GM19455 (cell line): ENCODE measurements around the gene KCNH1.
"Not testable (repeated sequence)": the region's sequence is repeated elsewhere in the genome, so short reads cannot be mapped to it uniquely, and the experiment has no call there.

Experiments used
- ATAC-seq: cut with Tn5 transposase; IDR thresholded peaks from one replicate; pipeline ENCODE4 v1.9.1; 2021; ENCODE audit not compliant: unreplicated experiment

The KCNH1 gene

DNA sequence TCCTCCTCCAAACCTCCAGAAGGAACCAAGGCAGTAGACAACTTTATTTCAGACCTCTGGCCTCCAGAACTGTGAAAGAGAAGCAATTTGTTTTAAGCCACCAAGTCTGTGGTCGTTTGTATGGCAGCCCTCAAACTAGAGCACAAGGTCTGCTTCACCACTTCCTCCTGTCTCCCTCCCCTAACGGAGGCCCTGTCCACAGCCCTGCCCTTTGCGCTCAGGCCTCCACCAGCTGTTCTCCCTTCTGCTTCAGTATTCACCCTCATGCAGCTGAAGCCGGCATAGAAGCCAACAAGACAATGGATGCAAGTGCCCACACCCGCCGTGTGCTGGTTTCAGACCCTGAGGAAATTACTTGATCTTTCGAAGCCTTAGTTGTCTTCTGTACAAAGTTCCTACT, 441.2 kb downstream of the KCNH1 start:
- no peak for ATAC-seq

- no peak for ATAC-seq
These were observed 442.8 kb downstream of the KCNH1 start for GRCh38 chr1:210691039-210691610.

- ATAC-seq, result no peak
These were observed 443.7 kb downstream of the KCNH1 start for GRCh38 chr1:210690236-210690635.

DNA sequence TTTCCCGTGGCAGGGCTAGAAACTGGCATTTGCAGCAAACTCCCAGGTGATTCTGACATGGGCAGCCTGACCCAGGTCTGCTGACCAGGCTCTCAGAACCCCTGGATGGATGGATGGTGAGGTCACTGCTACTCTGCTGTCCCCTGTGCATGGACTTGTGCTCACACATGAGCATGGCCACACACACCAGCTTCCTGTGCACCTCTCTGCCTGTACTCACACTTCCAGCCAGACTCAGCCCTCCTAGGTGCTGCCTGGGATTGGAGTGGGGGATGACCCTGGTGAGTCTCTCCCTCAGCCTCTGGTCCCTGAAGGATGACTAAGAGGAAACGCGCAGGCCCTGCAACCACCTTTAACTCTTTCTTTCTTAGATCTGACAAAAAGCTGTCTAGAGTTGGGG, 444.1 kb downstream of the KCNH1 start:
- ATAC-seq, result no peak

DNA sequence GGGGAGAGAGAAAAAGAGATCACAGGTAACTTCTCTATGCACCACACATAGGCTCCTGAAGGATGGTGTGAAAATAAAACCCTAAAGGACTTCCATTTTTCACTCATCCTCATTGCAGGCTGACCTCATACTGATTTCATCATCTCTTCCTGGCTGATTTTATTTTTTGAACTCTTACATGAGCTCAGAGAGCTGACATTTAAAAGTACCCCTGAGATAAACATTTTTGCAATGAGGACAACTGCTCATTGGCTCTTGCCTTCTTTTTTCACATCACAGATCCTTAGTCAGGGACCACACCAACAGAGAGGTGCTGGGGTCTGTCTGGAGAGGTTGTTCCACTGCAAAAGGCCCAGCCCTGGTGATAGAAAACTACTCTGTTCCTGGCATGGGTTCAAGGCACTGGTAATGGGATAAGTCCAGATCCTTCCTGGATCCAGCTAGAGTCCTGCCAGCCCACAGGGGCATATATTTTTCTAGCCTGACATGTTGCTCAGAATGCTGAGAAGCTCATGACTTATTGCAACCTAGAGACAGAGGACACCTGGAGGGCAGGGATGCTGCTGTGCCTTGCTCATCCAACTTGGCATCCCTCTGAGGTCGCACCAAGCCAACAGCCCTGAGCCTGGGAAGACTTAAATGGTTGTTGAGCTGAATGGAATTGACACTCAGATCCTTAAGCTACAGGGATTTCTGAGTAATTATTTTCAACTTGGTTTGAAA, 445.3 kb downstream of the KCNH1 start:
- ATAC-seq, result no peak

DNA sequence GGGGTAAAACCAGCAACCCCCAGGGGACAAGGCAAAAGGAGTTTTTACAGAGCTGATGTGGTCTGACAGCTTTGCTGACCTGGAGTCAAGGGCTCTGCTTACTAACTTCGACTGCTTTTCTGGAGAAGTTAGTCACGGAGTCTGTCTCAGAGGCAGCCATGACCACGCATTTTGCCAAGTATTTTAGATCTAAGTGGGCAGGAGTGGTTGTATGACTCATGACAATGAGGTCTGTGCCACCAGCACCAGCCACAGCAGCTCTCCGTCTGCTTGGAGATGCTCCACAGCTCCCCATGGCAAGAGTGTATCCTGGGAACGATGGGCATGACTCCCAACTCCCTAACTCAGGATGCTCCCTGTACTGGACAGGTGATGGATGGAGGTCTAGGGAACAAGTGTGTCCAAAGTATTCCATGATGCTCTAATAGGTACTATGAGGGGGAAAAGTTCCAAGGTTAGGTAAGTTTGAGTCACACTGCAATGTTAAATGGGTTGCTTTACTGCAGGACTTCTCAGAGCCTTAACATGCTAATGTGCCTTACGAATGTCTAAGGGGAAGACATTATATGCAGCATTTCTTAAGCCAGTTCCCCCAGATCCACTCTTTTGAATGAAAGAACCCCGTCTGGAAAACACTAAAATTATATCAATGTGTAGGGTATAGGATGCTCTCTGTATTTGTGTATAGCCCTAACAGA, 446.2 kb downstream of the KCNH1 start:
- no peak for ATAC-seq

GRCh38 chr1:210686841-210687240, 447.1 kb downstream of the KCNH1 start:
- no peak for ATAC-seq

GRCh38 chr1:210685295-210685650, 448.7 kb downstream of the KCNH1 start:
- no peak for ATAC-seq

DNA sequence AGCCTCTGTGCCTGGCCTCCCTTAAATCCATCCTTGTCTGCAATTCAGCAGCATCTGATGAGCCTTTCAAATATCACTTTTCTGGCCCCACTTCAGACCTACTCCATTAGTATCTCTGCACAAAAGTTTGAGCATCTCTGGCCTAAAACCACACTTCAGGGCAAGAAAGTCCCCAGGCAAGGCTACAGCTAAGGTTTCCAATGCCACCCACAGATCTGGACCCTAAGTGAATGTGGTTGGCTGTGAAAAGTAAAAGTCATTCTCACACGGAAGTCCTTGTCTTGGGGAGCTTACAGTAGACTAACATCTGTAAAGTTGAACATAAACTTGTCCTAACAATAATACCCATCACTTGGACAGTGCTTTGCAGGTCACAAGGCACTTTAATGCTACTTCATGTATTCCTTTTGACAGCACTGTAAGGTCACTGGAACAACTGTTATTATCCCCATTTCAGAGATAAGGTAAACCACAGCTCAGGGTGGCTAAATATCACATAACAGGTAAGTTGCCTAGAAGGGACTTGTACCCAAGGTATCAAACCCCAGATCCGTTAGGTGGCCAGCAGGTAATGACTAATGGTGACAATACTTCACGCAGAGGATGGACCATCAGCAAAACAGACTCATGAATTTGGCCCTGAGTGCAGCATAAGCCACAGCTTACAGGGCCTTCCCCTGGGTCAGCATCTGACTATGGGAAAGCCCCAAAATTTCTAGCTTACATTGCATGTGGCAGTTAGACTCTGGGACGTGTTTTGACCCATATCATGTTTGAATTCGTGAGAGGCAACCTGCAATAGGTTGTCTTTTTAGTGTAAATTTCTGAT, 449.3 kb downstream of the KCNH1 start:
- peak; percentile 74 for ATAC-seq

DNA sequence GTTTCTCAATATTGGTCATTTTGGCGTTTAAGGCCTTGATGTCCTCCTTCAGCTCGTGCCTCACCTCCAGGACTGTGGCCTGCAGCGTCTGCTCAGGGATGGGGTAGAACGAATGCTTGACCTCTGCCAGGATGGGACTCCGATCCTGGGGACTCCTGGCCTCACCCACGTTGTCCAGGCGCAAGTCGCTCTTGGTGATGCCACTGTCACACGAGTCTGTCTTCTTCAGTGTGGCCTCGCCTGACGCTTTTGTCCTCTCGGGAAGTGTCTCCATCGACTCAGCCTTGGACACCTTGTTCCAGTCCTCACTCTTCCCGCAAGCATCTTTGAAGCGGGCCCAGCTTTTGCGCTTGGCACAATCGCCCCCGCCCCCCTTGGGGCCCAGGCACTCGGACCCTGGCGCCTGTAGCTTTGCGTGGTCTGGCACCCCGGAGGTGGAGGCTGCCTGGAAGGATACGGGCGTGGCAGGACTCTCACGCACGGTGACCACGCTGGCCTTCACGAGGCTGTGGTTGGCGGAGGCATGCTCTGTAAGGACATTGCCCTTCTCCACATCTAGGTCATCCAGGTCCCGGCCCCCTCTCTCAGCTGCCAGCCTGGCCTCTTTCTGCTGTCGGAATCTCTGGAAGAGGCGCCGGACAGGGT, 450.4 kb downstream of the KCNH1 start:
- ATAC-seq, result no peak

DNA sequence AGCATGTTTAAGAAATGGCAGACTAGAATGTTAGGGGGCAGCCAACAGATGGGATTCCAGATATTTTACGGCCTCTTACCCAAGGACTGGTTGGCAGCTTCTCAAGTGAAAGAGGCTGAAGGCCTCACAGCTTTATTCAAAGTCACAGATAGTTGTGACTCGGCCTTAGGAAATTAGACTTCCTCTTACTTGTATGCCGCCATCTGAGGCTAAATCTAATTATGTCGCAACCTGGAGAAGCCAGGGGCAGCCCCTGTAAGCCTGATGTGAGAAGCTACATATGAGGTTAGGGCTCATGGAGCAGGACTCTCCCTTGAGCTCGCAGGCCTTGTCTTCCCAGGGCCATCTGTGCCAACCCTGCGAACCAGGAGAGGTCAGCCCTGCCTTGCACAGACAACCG, 452.8 kb downstream of the KCNH1 start:
- no peak for ATAC-seq

DNA sequence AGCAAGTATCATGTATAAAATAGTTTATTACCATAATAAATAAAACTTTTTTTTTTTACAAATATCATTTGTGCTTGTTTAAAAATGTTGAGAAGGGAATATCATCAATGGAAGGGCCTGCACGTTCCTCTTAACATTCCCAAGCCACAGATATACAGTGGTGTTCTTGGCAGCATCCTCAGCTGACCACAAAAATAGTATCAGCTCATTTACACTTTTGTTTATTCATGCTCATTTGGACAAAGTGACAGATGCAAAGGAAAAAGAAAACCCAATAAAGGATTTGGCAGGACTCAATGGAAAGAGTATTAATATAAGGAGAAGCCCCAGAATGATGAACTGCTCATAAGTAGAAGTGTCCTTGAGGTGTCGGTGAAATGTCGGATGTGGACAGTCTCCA, 455.6 kb downstream of the KCNH1 start:
- ATAC-seq, result no peak

- no peak for ATAC-seq
These were observed 456.4 kb downstream of the KCNH1 start for GRCh38 chr1:210677533-210677932.

GRCh38 chr1:210676539-210676938, 457.4 kb downstream of the KCNH1 start:
- ATAC-seq, result no peak

DNA sequence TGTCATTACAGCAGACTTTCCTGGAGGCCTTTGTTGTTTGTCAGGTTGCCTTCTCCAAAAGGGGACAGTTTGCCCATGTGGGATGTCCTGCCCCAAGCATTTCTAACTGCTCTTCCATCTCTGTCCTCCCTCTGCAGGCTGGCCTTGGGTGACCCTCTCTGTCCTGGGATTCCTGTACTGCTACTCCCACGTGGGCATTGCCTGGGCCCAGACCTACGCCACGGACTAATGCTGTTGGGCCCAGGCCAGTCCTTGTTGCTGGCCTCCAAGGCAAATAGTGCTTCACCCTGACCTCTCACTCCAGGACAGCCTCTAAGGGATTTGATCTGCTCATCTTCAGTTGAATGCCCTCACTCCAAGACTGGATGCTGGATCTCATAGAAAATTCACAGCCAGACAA, 459.8 kb downstream of the KCNH1 start:
- no peak for ATAC-seq

DNA sequence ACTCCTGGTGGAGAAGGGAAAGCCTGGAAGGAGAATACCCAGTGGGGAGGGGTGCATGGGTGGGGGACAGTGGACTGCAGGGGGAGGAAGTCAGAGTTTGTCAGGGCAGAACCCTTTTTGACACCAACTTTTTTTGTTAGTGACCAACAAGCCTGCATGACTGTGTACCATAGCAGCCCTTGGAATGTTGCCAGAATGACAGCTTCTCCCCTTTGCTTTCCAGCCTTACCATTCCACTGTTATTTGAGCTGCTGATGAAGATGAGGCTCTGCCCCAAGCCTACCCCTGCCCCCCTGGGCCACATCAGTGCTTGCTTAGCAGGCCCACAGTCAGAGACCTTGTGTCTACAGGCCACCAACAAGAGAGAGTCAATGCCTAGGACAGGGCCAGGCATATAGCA, 464.0 kb downstream of the KCNH1 start:
- no peak for ATAC-seq

GRCh38 chr1:210663730-210664573, 470.0 kb downstream of the KCNH1 start:
- ATAC-seq, result no peak

DNA sequence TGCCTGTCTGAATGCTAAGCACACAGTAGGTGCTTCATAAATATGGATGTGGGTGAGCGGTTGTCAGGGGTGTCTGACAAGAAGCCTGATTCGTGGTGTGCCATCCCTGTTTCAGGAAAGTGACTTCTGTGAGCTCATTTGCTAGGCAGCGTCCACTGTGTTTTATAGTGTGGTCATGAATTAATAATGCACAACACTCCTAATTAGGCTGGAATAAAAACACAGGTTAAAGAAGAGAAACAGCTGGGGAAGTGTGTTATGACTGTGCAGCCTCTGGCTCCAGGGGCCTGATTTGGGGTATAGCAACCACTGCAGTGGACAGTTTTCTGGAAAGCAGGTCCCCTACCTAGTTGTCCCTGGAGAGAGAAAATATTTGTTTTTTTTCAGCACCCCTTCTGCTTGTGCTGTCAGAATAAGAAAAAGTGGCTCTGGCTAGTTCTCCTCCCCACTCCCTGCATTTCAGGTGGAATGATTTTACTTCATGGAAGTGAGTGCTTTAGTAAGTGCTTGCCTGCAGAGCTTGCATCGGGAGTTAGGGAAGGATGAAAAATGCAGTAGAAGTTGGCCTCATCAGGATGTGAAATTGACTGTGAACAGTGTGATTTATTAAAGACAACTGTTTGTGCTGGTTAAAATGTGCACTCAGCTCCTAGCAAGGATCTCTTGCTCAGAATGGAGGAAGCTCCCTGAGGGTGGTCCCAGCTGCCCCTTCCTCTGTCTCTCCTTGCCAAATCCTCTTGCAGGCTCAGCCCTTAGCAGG, 471.5 kb downstream of the KCNH1 start:
- ATAC-seq, result no peak

DNA sequence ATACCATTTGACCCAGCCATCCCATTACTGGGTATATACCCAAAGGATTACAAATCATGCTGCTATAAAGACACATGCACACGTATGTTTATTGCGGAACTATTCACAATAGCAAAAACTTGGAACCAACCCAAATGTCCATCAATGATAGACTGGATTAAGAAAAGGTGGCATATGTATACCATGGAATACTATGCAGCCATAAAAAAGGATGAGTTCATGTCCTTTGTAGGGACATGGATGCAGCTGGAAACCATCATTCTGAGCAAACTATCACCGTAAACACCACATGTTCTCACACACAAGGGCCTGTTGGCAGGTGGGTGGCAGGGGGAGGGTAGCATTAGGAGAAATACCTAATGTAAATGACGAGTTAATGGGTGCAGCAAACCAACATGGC, 472.4 kb downstream of the KCNH1 start:
- ATAC-seq, result not testable (repeated sequence)
